H9 (cell line): ENCODE data around the gene KIAA0513. TPM values are rescaled to one million over a fixed set of nuclear protein-coding genes. Genes with fewer than 3 reads are reported as not detected.

Experiments used
- DNase-seq: peaks from one replicate; pipeline ENCODE4 v3.0.0-alpha.2; 2017
- H2AFZ ChIP-seq: one replicate; pipeline ENCODE4 v1.6.1; 2013; ENCODE audit warnings: mild to moderate bottlenecking, low read length, control low read depth, moderate library complexity
- H2AK5ac ChIP-seq: 2 replicates; pipeline ENCODE4 v1.6.1; 2013; ENCODE audit warnings: low read length, control low read depth, mixed read lengths; ENCODE audit not compliant: insufficient read length
- H2BK120ac ChIP-seq: one replicate; pipeline ENCODE4 v1.6.1; 2013; ENCODE audit warnings: low read depth, mild to moderate bottlenecking, low read length, control low read depth, inconsistent platforms; ENCODE audit not compliant: poor library complexity, severe bottlenecking
- H2BK12ac ChIP-seq: 2 replicates; pipeline ENCODE4 v1.6.1; 2013; ENCODE audit warnings: low read length, control low read depth, mixed read lengths, low read depth; ENCODE audit not compliant: insufficient read length
- H2BK15ac ChIP-seq: 2 replicates; pipeline ENCODE4 v1.6.1; 2013; ENCODE audit warnings: low read depth, low read length, control low read depth
- H2BK20ac ChIP-seq: one replicate; pipeline ENCODE4 v1.6.1; 2013; ENCODE audit warnings: low read depth, mild to moderate bottlenecking, low read length, control low read depth, inconsistent platforms; ENCODE audit not compliant: poor library complexity, severe bottlenecking
- H2BK5ac ChIP-seq: 2 replicates; pipeline ENCODE4 v1.6.1; 2013; ENCODE audit warnings: low read length, control low read depth, mixed read lengths; ENCODE audit not compliant: insufficient read length
- H3K14ac ChIP-seq: 2 replicates; pipeline ENCODE4 v1.6.1; 2013; ENCODE audit warnings: low read length, control low read depth; ENCODE audit not compliant: insufficient read depth
- H3K18ac ChIP-seq: 2 replicates; pipeline ENCODE4 v1.6.1; 2013; ENCODE audit warnings: low read depth, mild to moderate bottlenecking, mixed read lengths, low read length, control low read depth; ENCODE audit not compliant: insufficient read length
- H3K23ac ChIP-seq: 2 replicates; pipeline ENCODE4 v1.6.1; 2013; ENCODE audit warnings: low read length, control low read depth, mixed read lengths, low read depth; ENCODE audit not compliant: insufficient read length
- H3K23me2 ChIP-seq: 2 replicates; pipeline ENCODE4 v1.6.1; 2013; ENCODE audit warnings: low read depth, mild to moderate bottlenecking, mixed read lengths, low read length, control low read depth; ENCODE audit not compliant: insufficient read length, poor library complexity, severe bottlenecking
- H3K27ac ChIP-seq: 2 replicates; pipeline ENCODE4 v1.5.1; 2013; ENCODE audit warnings: low read length, control low read depth, mixed read lengths, low read depth; ENCODE audit not compliant: insufficient read length
- H3K27me3 ChIP-seq: 2 replicates; pipeline ENCODE4 v1.6.1; 2013; ENCODE audit warnings: low read length, control low read depth, inconsistent platforms; ENCODE audit not compliant: insufficient read depth
- H3K4ac ChIP-seq: 2 replicates; pipeline ENCODE4 v1.6.1; 2013; ENCODE audit warnings: low read depth, mild to moderate bottlenecking, control low read depth, inconsistent platforms, low read length, moderate library complexity
- H3K4me1 ChIP-seq: 2 replicates; pipeline ENCODE4 v1.6.1; 2013; ENCODE audit warnings: low read length, control low read depth, inconsistent platforms; ENCODE audit not compliant: insufficient read depth
- H3K4me2 ChIP-seq: 2 replicates; pipeline ENCODE4 v1.6.1; 2013; ENCODE audit warnings: low read length, control low read depth, mixed read lengths; ENCODE audit not compliant: insufficient read length, insufficient read depth
- H3K56ac ChIP-seq: 2 replicates; pipeline ENCODE4 v1.6.1; 2013; ENCODE audit warnings: low read depth, mild to moderate bottlenecking, mixed read lengths, low read length, control low read depth; ENCODE audit not compliant: insufficient read length
- H3K79me1 ChIP-seq: 2 replicates; pipeline ENCODE4 v1.6.1; 2013; ENCODE audit warnings: low read depth, mild to moderate bottlenecking, moderate library complexity, low read length, control low read depth, inconsistent platforms; ENCODE audit not compliant: insufficient read depth, poor library complexity, severe bottlenecking
- H3K79me2 ChIP-seq: 2 replicates; pipeline ENCODE4 v1.6.1; 2013; ENCODE audit warnings: low read length, control low read depth, inconsistent platforms; ENCODE audit not compliant: insufficient read depth
- H3K9ac ChIP-seq: 2 replicates; pipeline ENCODE4 v1.6.1; 2013; ENCODE audit warnings: low read length, control low read depth, mixed read lengths; ENCODE audit not compliant: insufficient read length; ENCODE audit errors: extremely low read depth
- H3K9me3 ChIP-seq: one replicate; pipeline ENCODE4 v1.6.1; 2013; ENCODE audit warnings: low read depth, low read length, inconsistent platforms; ENCODE audit not compliant: control insufficient read depth
- H3T11ph ChIP-seq: one replicate; pipeline ENCODE4 v1.6.1; 2013; ENCODE audit warnings: mild to moderate bottlenecking, low read length, control low read depth, inconsistent platforms
- H4K20me1 ChIP-seq: one replicate; pipeline ENCODE4 v1.6.1; 2013; ENCODE audit not compliant: control insufficient read depth, insufficient read length, insufficient read depth
- H4K5ac ChIP-seq: 2 replicates; pipeline ENCODE4 v1.6.1; 2013; ENCODE audit warnings: low read depth, mild to moderate bottlenecking, mixed read lengths, low read length, control low read depth; ENCODE audit not compliant: insufficient read length
- H4K8ac ChIP-seq: replicated peaks from 2 replicates; pipeline ENCODE4 v1.6.1; 2013; ENCODE audit warnings: low read length, control low read depth, mixed read lengths, low read depth; ENCODE audit not compliant: insufficient read length
- H4K91ac ChIP-seq: 2 replicates; pipeline ENCODE4 v1.6.1; 2013; ENCODE audit warnings: low read depth, mild to moderate bottlenecking, moderate library complexity, mixed read lengths, low read length, control low read depth; ENCODE audit not compliant: insufficient read length
- H3K27ac Mint-ChIP-seq, 3 experiments: 2 replicates in 2 of 3; 3 replicates in 1 of 3; pipeline ENCODE4 v1.8.0; 2020 to 2021; ENCODE audit warnings: mixed read lengths in 3 of 3, mild to moderate bottlenecking in 1 of 3, moderate library complexity in 1 of 3
- H3K27me3 Mint-ChIP-seq: 2 replicates; pipeline ENCODE4 v1.8.0; 2021; ENCODE audit warnings: low read depth, mild to moderate bottlenecking, moderate library complexity, mixed read lengths
- H3K36me3 Mint-ChIP-seq, 3 experiments: 2 replicates in 2 of 3; 3 replicates in 1 of 3; pipeline ENCODE4 v1.8.0; 2020 to 2021; ENCODE audit warnings: low read depth in 3 of 3, mixed read lengths in 3 of 3; ENCODE audit not compliant: insufficient read depth in 1 of 3
- H3K4me1 Mint-ChIP-seq, 2 experiments: 2 replicates each; pipeline ENCODE4 v1.8.0; 2020; ENCODE audit warnings: mixed read lengths in 2 of 2
- H3K4me3 Mint-ChIP-seq, 2 experiments: 2 replicates in 1 of 2; 3 replicates in 1 of 2; pipeline ENCODE4 v1.8.0; 2020 to 2021; ENCODE audit warnings: mild to moderate bottlenecking in 2 of 2, mixed read lengths in 2 of 2, moderate library complexity in 1 of 2
- H3K9me3 Mint-ChIP-seq, 2 experiments: 2 replicates in 1 of 2; 3 replicates in 1 of 2; pipeline ENCODE4 v1.8.0; 2020; ENCODE audit warnings: mild to moderate bottlenecking in 2 of 2, mixed read lengths in 2 of 2, moderate library complexity in 1 of 2
- CTCF ChIP-seq: fragments of 200-600 bp; sonication (generic); conservative IDR thresholded peaks from 3 replicates; pipeline ENCODE4 v1.8.0; 2021; ENCODE audit warnings: antibody characterized with exemption, mild to moderate bottlenecking
- WGBS: extraction: QIAGEN DNeasy Blood & Tissue Kit; methylation state at CpG from one replicate; pipeline ENCODE4 v1.1.7; 2013; ENCODE audit warnings: missing lambda C conversion rate, low lambda C conversion rate, mixed read lengths; ENCODE audit not compliant: insufficient read length; ENCODE audit errors: extremely low coverage; 5-methylcytosine and 5-hydroxymethylcytosine counted together
- total RNA-seq: library from RNA; stranded (reverse); gene quantifications from 2 replicates; pipeline ENCODE4 v1.2.1, GENCODE V29; 2021

Gene KIAA0513
- total RNA-seq, 1 experiment from 2014 or later, result 4.7 TPM

GRCh38 chr16:85100265-85100664, 72.7 kb downstream of the KIAA0513 start:
- Histone ChIP-seq H2AFZ (no peak overlapping the region), H4K8ac (no peak overlapping the region), H3K4me2 (no peak overlapping the region), H3K9ac (no peak overlapping the region), H3K56ac (no peak overlapping the region), H4K5ac (no peak overlapping the region), H3K4me1 (no peaks in the 10 kb centered on the region), H4K91ac (no peak overlapping the region), H2BK15ac (no peak overlapping the region), H2BK120ac (no peak overlapping the region), H3K14ac (no peak overlapping the region), H3K27ac (no peak overlapping the region), H2BK12ac (no peak overlapping the region), H3K18ac (no peak overlapping the region), H3K23me2 (no peaks in the 10 kb centered on the region), H3K79me2 (no peaks in the 10 kb centered on the region), H2AK5ac (no peak overlapping the region), H4K20me1 (no peaks in the 10 kb centered on the region), H3K9me3 (no peaks in the 10 kb centered on the region), H3K79me1 (no peaks in the 10 kb centered on the region), H2BK20ac (no peak overlapping the region), H2BK5ac (no peak overlapping the region), H3T11ph (no peak overlapping the region), H3K4ac (no peak overlapping the region), H3K27me3 (no peaks in the 10 kb centered on the region), H3K23ac (no peak overlapping the region)
- TF ChIP-seq CTCF, result no peak
- H3K36me3 Mint-ChIP-seq, result no peaks in the 10 kb centered on the region
- no CpG with 5 or more reads among the region's 10 CpGs for WGBS
- peaks cover 30% of the 10 kb centered on the region for H3K27me3 Mint-ChIP-seq
- H3K27ac Mint-ChIP-seq, result no peak overlapping the region
- DNase-seq, result no peak
- no peaks in the 10 kb centered on the region for H3K9me3 Mint-ChIP-seq
- H3K4me1 Mint-ChIP-seq, result peaks cover 7 to 16% of the 10 kb centered on the region in 2 experiments
- H3K4me3 Mint-ChIP-seq, result no peak overlapping the region
